Panc1 (cell line): Measurements from ENCODE around the gene CLUH. TPM values are rescaled to one million over a fixed set of nuclear protein-coding genes. Genes with fewer than 3 reads are reported as not detected.

ENCODE experiments used
- ATAC-seq: fragments of 200-7000 bp; cut with Tn5 transposase; 2 replicates; pipeline ENCODE4 v1.9.1; 2020; ENCODE audit warnings: mild to moderate bottlenecking, moderate library complexity
- BruUV-seq: library from RNA; stranded (reverse); fragments of 400-500 nt; replicated peaks from 2 replicates; lab custom pipeline; 2021; lab: Mats Ljungman, UMichigan
- CTCF ChIA-PET: fragments of 300-600 bp; sonication (Branson Sonifier 250); formaldehyde crosslinking; loops from one replicate; lab custom pipeline; 2022; ENCODE audit warnings: antibody characterized with exemption; lab: Charles Lee
- POLR2A ChIA-PET: fragments of 300-600 bp; sonication (Branson Sonifier 250); formaldehyde crosslinking; loops from one replicate; lab custom pipeline; 2022; ENCODE audit warnings: antibody characterized with exemption; lab: Charles Lee
- DNase-seq: peaks from one replicate; pipeline ENCODE4 v3.0.0-alpha.2; 2010; ENCODE audit warnings: low read depth, low spot score
- H3K27ac ChIP-seq: 2 replicates; pipeline ENCODE4 v1.5.1; 2011; ENCODE audit warnings: mild to moderate bottlenecking, low read length, inconsistent platforms
- H3K27me3 ChIP-seq: fragments of 200-500 bp; sonication (Bioruptor generic); 2 replicates; pipeline ENCODE4 v1.6.0; 2014; ENCODE audit warnings: low read length, inconsistent platforms; ENCODE audit not compliant: control insufficient read depth, insufficient read depth
- H3K36me3 ChIP-seq: fragments of 200-500 bp; sonication (Bioruptor generic); 2 replicates; pipeline ENCODE4 v1.5.1; 2014; ENCODE audit warnings: inconsistent platforms, mild to moderate bottlenecking, low read length, moderate library complexity; ENCODE audit not compliant: control insufficient read depth, insufficient read depth
- H3K4me1 ChIP-seq: 2 replicates; pipeline ENCODE4 v1.5.1; 2011; ENCODE audit warnings: inconsistent platforms, mild to moderate bottlenecking, low read length, moderate library complexity; ENCODE audit not compliant: control insufficient read depth, insufficient read depth
- H3K4me3 ChIP-seq, 2 experiments: 2 replicates each; pipeline ENCODE4 v1.5.1; 2011 to 2012; ENCODE audit warnings: low read depth in 2 of 2, low read length in 2 of 2, mild to moderate bottlenecking in 2 of 2, inconsistent platforms in 1 of 2, moderate library complexity in 1 of 2
- H3K9me3 ChIP-seq: fragments of 200-500 bp; sonication (Bioruptor generic); 2 replicates; pipeline ENCODE4 v1.5.1; 2014; ENCODE audit warnings: low read depth, mild to moderate bottlenecking, inconsistent platforms, low read length, moderate library complexity; ENCODE audit not compliant: control insufficient read depth, insufficient read depth
- in situ Hi-C: cut with HindIII; loops from 2 replicates; pipeline ENCODE4 v1.10.0; 2016; ENCODE audit warnings: low sequenced_read_pairs, low pct_unique_long_range_greater_than_20kb
- intact Hi-C: fragments of 100-400 bp; cut with micrococcal nuclease; formaldehyde crosslinking; loops from one replicate; pipeline ENCODE4 v1.10.0; 2022; ENCODE audit not compliant: unreplicated experiment
- microRNA-seq: library from miRNA; unstranded; fragments of <30 nt; microRNA quantifications from one replicate; pipeline ENCODE4 v1.1.0, GENCODE V29; 2020; ENCODE audit not compliant: unreplicated experiment
- total RNA-seq: library from RNA; stranded (reverse); gene quantifications from one replicate; pipeline ENCODE4 v1.2.1, GENCODE V29; 2021; ENCODE audit not compliant: unreplicated experiment
- TF ChIP-seq, protein P1 (sequence below): fragments of 450-650 bp; IDR thresholded peaks from 2 replicates; pipeline ENCODE4 v1.5.1; 2017; ENCODE audit warnings: mild to moderate bottlenecking

Gene CLUH
- total RNA-seq, 1 experiment from 2014 or later = 119 TPM

DNA sequence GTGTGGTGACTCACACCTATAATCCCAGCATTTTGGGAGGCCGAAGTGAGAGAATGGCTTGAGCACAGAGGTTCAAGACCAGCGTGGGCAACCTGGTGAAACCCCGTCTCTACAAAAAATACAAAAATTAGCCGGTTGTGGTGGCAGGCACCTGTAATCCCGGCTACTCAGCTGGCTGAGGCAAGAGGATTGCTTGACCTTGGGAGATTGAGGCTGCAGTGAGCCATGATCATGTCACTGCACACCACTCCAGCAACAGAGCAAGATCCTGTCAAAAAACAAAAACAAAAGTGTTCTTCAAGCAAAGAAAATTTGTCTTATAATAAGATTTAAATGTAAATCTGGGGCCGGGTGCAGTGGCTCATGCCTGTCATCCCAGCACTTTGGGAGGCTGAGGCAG is 66.6 kb downstream of the CLUH start:
- ChIA-PET CTCF (no interaction called here), POLR2A (no interaction called here)
- no peak overlapping the region for H3K4me3 ChIP-seq
- H3K27me3 ChIP-seq = no peaks in the 10 kb centered on the region
- BruUV-seq = no TSS peak
- DNase-seq (no peak), ATAC-seq (no peak)
- H3K27ac ChIP-seq = no peak overlapping the region
- no peaks in the 10 kb centered on the region for H3K9me3 ChIP-seq
- TF ChIP-seq, protein P1, sequence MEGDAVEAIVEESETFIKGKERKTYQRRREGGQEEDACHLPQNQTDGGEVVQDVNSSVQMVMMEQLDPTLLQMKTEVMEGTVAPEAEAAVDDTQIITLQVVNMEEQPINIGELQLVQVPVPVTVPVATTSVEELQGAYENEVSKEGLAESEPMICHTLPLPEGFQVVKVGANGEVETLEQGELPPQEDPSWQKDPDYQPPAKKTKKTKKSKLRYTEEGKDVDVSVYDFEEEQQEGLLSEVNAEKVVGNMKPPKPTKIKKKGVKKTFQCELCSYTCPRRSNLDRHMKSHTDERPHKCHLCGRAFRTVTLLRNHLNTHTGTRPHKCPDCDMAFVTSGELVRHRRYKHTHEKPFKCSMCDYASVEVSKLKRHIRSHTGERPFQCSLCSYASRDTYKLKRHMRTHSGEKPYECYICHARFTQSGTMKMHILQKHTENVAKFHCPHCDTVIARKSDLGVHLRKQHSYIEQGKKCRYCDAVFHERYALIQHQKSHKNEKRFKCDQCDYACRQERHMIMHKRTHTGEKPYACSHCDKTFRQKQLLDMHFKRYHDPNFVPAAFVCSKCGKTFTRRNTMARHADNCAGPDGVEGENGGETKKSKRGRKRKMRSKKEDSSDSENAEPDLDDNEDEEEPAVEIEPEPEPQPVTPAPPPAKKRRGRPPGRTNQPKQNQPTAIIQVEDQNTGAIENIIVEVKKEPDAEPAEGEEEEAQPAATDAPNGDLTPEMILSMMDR = no peak
- intact Hi-C loops = no loop called here
- in situ Hi-C loops = no loop called here
- H3K36me3 ChIP-seq = peaks cover 3% of the 10 kb centered on the region; the same call in 1 of the 2 replicates
- no peaks in the 10 kb centered on the region for H3K4me1 ChIP-seq

Small RNA genes within 50 kb of the gene (microRNA-seq; reads per million reads assigned to microRNA genes)
- gene MIR1253 (not detected), gene MIR6776 (not detected)

Other genes starting within 250 kb of the CLUH start
- 34.7 TPM for gene METTL16, start 199.9 kb downstream of the CLUH start, total RNA-seq
- gene PAFAH1B1, start 118.1 kb downstream of the CLUH start, total RNA-seq = 120 TPM
- 0.51 TPM for gene CCDC92B, start 37.9 kb upstream of the CLUH start, total RNA-seq
- 10.0 TPM for gene RAP1GAP2, start 84.7 kb upstream of the CLUH start, total RNA-seq